ENCODE measurements around the gene KLF9. TPM values are rescaled to one million over a fixed set of nuclear protein-coding genes. Genes with fewer than 3 reads are reported as not detected.

KLF9 gene
- total RNA-seq, 1 donor from 2014 or later, result 3.6 TPM

- Mint-ChIP-seq H3K4me1 (peaks cover 41% of the 10 kb centered on the region), H3K9me3 (no peaks in the 10 kb centered on the region), H3K36me3 (no peaks in the 10 kb centered on the region), H3K4me3 (no peak overlapping the region), H3K27me3 (ENCODE audit: low read depth) (peaks cover 19% of the 10 kb centered on the region), H3K27ac (peak overlapping the region; percentile 82)
- no peak for TF ChIP-seq CTCF (IDR thresholded peaks at IDR 0.05; ENCODE audit: unreplicated experiment)
- DNase-seq (ENCODE audit: low spot score in 2 of 2, unreplicated experiment in 2 of 2), result no peak
Measured at GRCh38 chr9:70407081-70407503, 7.4 kb downstream of the KLF9 start.

DNA sequence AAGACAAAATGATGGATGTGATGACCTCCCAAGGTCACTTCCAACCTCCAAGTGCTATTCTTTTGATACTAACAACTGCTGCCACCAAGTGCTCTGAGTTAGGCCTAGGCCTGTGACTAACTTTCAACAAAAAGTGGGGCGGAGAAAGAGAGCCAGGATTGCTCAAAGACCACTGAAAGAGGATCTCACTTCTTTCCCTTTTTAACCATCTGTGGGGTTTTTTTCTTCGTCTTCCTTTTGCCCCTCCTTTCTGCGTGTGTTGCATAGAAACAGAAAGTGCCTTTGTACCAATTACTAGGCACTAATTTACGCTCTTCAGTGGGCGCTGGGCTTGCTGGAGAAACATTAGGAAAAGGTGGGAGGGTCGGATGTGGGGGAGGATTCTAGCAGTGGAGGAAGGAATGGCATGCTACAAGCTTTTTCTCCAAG, 8.0 kb downstream of the KLF9 start:
- TF ChIP-seq CTCF (IDR thresholded peaks at IDR 0.05; ENCODE audit: unreplicated experiment), result no peak
- H3K27me3 Mint-ChIP-seq (ENCODE audit: low read depth), result peaks cover 13% of the 10 kb centered on the region
- peak overlapping the region; percentile 84 for H3K27ac Mint-ChIP-seq
- H3K9me3 Mint-ChIP-seq, result no peaks in the 10 kb centered on the region
- no peak for DNase-seq (ENCODE audit: low spot score in 2 of 2, unreplicated experiment in 2 of 2)
- H3K36me3 Mint-ChIP-seq, result no peaks in the 10 kb centered on the region
- peaks cover 35% of the 10 kb centered on the region for H3K4me1 Mint-ChIP-seq
- H3K4me3 Mint-ChIP-seq, result no peak overlapping the region

DNA sequence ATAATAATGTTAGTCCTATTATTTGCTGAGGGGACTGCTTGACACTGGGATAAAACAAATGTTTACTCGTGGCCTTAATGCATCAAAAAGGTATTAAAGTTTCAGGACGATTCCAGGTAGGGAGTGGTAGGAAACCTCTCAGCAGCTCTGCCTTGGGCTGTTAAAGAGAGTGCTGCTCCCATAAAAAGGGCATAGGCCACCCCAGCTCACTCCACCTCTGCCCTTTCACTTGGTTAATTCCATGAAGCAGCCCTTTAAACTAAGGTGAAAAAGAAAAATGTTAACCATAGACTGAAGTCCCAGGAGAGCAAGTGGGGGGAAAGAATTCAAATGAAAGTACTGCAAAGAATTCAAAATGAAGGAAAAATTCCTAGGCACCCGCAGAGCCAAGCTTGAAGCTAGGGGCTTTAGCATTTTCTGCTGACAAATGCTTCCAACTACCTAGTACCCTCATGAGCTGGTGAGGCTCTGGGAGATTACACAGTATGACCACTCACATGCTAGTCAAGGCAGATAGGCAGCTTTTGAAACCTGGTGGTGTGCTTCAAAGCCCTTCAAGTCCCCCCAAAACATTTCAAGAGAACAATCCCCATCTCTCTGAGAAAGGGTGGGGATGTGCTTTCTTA, 8.5 kb downstream of the KLF9 start:
- Mint-ChIP-seq H3K9me3 (no peaks in the 10 kb centered on the region), H3K36me3 (no peaks in the 10 kb centered on the region), H3K4me3 (no peak overlapping the region), H3K4me1 (peaks cover 30% of the 10 kb centered on the region), H3K27ac (peak overlapping the region; percentile 84), H3K27me3 (ENCODE audit: low read depth) (peaks cover 7% of the 10 kb centered on the region)
- DNase-seq (ENCODE audit: low spot score in 2 of 2, unreplicated experiment in 2 of 2), result no peak
- TF ChIP-seq CTCF (IDR thresholded peaks at IDR 0.05; ENCODE audit: unreplicated experiment), result no peak

DNA sequence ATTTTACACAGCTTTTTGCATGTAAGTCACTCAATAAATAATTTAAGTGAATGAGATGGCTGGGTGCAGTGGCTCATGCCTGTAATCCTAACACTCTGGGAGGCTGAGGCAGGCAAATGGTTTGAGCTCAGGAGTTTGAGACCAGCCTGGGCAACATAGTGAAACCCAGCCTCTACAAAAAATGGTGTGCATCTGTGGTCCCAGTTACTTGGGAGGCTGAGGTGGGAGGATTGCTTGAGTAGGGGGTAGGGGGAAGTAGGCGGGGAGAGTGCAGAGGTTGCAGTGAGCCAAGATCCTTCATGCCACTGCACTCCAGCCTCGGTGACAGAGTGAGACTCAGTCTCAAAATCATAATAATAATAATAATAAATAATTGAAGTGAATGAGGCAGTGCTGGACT, 10.2 kb downstream of the KLF9 start:
- no peak overlapping the region for H3K27ac Mint-ChIP-seq
- H3K4me1 Mint-ChIP-seq, result peaks cover 22% of the 10 kb centered on the region
- DNase-seq (ENCODE audit: low spot score in 2 of 2, unreplicated experiment in 2 of 2), result no peak
- H3K27me3 Mint-ChIP-seq (ENCODE audit: low read depth), result no peaks in the 10 kb centered on the region
- H3K36me3 Mint-ChIP-seq, result no peaks in the 10 kb centered on the region
- no peaks in the 10 kb centered on the region for H3K9me3 Mint-ChIP-seq
- H3K4me3 Mint-ChIP-seq, result no peak overlapping the region
- TF ChIP-seq CTCF (IDR thresholded peaks at IDR 0.05; ENCODE audit: unreplicated experiment), result no peak

DNA sequence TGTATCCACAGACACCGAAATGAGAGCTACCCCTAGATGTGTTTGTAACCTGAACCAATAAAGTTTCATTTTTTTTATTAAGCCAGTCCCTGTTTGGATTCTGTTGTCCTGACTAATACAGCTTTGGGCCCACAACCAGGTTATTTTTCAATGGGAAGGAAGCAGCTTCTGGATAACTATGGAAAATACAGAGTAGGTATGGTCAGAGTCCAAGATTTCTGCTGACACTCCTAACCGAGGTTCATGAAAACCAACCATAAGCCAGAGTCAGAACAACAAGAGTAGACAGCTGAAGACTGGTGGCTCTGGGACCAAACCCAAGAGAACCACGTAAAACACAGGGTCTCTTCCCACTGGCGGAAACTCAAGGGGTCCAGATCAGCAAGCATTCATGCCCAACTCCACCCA, 10.8 kb downstream of the KLF9 start:
- Mint-ChIP-seq H3K4me3 (no peak overlapping the region), H3K36me3 (no peaks in the 10 kb centered on the region), H3K9me3 (no peaks in the 10 kb centered on the region), H3K27me3 (ENCODE audit: low read depth) (no peaks in the 10 kb centered on the region), H3K4me1 (peaks cover 22% of the 10 kb centered on the region), H3K27ac (no peak overlapping the region)
- TF ChIP-seq CTCF (IDR thresholded peaks at IDR 0.05; ENCODE audit: unreplicated experiment), result no peak
- no peak for DNase-seq (ENCODE audit: low spot score in 2 of 2, unreplicated experiment in 2 of 2)

DNA sequence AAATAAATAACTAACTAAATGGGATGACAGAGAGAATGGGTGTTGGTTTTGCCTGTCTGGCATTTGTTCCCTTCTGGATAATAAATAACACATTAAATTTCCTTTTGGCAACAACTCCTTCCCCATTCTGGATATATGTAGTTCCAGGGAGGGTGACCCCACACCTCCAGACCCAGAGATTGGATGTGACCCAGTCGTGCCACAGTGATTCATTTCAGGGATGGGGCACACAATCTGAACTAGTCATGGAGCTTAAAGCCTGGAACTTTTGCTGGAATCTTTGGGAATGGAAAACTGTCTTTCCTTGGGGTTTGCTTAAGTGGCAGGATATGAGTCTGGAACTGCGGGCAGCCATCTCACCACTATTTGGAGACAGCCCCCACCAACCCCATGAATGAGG, 11.3 kb downstream of the KLF9 start:
- no peak overlapping the region for H3K27ac Mint-ChIP-seq
- H3K9me3 Mint-ChIP-seq, result no peaks in the 10 kb centered on the region
- TF ChIP-seq CTCF (IDR thresholded peaks at IDR 0.05; ENCODE audit: unreplicated experiment), result no peak
- DNase-seq (ENCODE audit: low spot score in 2 of 2, unreplicated experiment in 2 of 2), result no peak
- H3K4me3 Mint-ChIP-seq, result no peak overlapping the region
- no peaks in the 10 kb centered on the region for H3K27me3 Mint-ChIP-seq (ENCODE audit: low read depth)
- no peaks in the 10 kb centered on the region for H3K36me3 Mint-ChIP-seq
- H3K4me1 Mint-ChIP-seq, result peaks cover 22% of the 10 kb centered on the region
